ENCODE measurements around the gene LRRK1.

LRRK1 gene

GRCh38 chr15:101067660-101068522, 148.7 kb downstream of the LRRK1 start:
- H3K4me1 ChIP-seq (ENCODE audit: low read length): peaks cover 11% of the 10 kb centered on the region
- H4K20me1 ChIP-seq (ENCODE audit: insufficient read depth, low read length): 0 out of 2 replicates have a peak, but pooled peaks cover 7% of the 10 kb centered on the region
- no peak overlapping the region for H3K9ac ChIP-seq (ENCODE audit: low read length)
- H3K79me2 ChIP-seq (ENCODE audit: low read length): no peaks in the 10 kb centered on the region
- no peak overlapping the region for H3K4me2 ChIP-seq (ENCODE audit: low read length)
- H3K27ac ChIP-seq (ENCODE audit: low read length): no peak overlapping the region
- H3K27me3 ChIP-seq (ENCODE audit: low read depth, low read length): no peaks in the 10 kb centered on the region
- H3K4me3 ChIP-seq (ENCODE audit: low read length): no peak overlapping the region
- no peaks in the 10 kb centered on the region for H3K9me3 ChIP-seq (ENCODE audit: insufficient read depth, low read length)
- peaks cover 53% of the 10 kb centered on the region for H3K36me3 ChIP-seq (replicated peaks; ENCODE audit: low read depth, low read length)
- TF ChIP-seq CTCF (IDR thresholded peaks at IDR 0.05; ENCODE audit: low read depth, low read length) (no peak), EZH2phosphoT487 (IDR thresholded peaks at IDR 0.05; ENCODE audit: low read depth) (no peak)
- H2AFZ ChIP-seq (ENCODE audit: low read depth, low read length): no peak overlapping the region

- H3K4me2 ChIP-seq (ENCODE audit: low read length): no peak overlapping the region
- H3K27ac ChIP-seq (ENCODE audit: low read length): no peak overlapping the region
- H3K4me3 ChIP-seq (ENCODE audit: low read length): no peak overlapping the region
- H3K27me3 ChIP-seq (ENCODE audit: low read depth, low read length): no peaks in the 10 kb centered on the region
- TF ChIP-seq EZH2phosphoT487 (IDR thresholded peaks at IDR 0.05; ENCODE audit: low read depth): no peak
- no peak for TF ChIP-seq CTCF (IDR thresholded peaks at IDR 0.05; ENCODE audit: low read depth, low read length)
- no peaks in the 10 kb centered on the region for H3K79me2 ChIP-seq (ENCODE audit: low read length)
- no peaks in the 10 kb centered on the region for H3K9me3 ChIP-seq (ENCODE audit: insufficient read depth, low read length)
- H3K9ac ChIP-seq (ENCODE audit: low read length): no peak overlapping the region
- H3K4me1 ChIP-seq (ENCODE audit: low read length): peaks cover 5% of the 10 kb centered on the region; the same call in 1 of the 2 replicates
- H4K20me1 ChIP-seq (ENCODE audit: insufficient read depth, low read length): 0 out of 2 replicates have a peak, but pooled peaks cover under 1% of the 10 kb centered on the region
- no peak overlapping the region for H2AFZ ChIP-seq (ENCODE audit: low read depth, low read length)
- peaks cover 46% of the 10 kb centered on the region for H3K36me3 ChIP-seq (replicated peaks; ENCODE audit: low read depth, low read length)
Measured at GRCh38 chr15:101068523-101068960, 149.4 kb downstream of the LRRK1 start.

GRCh38 chr15:101068961-101069653, 149.9 kb downstream of the LRRK1 start:
- Histone ChIP-seq H3K4me3 (ENCODE audit: low read length) (no peak overlapping the region), H3K9ac (ENCODE audit: low read length) (no peak overlapping the region), H3K27me3 (ENCODE audit: low read depth, low read length) (no peaks in the 10 kb centered on the region), H3K9me3 (ENCODE audit: insufficient read depth, low read length) (no peaks in the 10 kb centered on the region), H4K20me1 (ENCODE audit: insufficient read depth, low read length) (no peaks in the 10 kb centered on the region), H3K36me3 (replicated peaks; ENCODE audit: low read depth, low read length) (peaks cover 40% of the 10 kb centered on the region), H3K4me2 (ENCODE audit: low read length) (no peak overlapping the region), H2AFZ (ENCODE audit: low read depth, low read length) (no peak overlapping the region), H3K27ac (ENCODE audit: low read length) (no peak overlapping the region), H3K4me1 (ENCODE audit: low read length) (peaks cover 5% of the 10 kb centered on the region; the same call in 1 of the 2 replicates), H3K79me2 (ENCODE audit: low read length) (no peaks in the 10 kb centered on the region)
- TF ChIP-seq CTCF (IDR thresholded peaks at IDR 0.05; ENCODE audit: low read depth, low read length) (no peak), EZH2phosphoT487 (IDR thresholded peaks at IDR 0.05; ENCODE audit: low read depth) (no peak)

- H3K9ac ChIP-seq (ENCODE audit: low read length): no peak overlapping the region
- H3K27ac ChIP-seq (ENCODE audit: low read length): no peak overlapping the region
- peaks cover 5% of the 10 kb centered on the region; the same call in 1 of the 2 replicates for H3K4me1 ChIP-seq (ENCODE audit: low read length)
Measured at GRCh38 chr15:101069654-101069973, 150.5 kb downstream of the LRRK1 start.

More at GRCh38 chr15:101069654-101069973, 150.5 kb downstream of the LRRK1 start:
- Histone ChIP-seq H3K36me3 (replicated peaks; ENCODE audit: low read depth, low read length) (peaks cover 38% of the 10 kb centered on the region), H3K4me3 (ENCODE audit: low read length) (no peak overlapping the region), H3K79me2 (ENCODE audit: low read length) (no peaks in the 10 kb centered on the region), H3K4me2 (ENCODE audit: low read length) (no peak overlapping the region), H3K27me3 (ENCODE audit: low read depth, low read length) (no peaks in the 10 kb centered on the region), H3K9me3 (ENCODE audit: insufficient read depth, low read length) (no peaks in the 10 kb centered on the region), H4K20me1 (ENCODE audit: insufficient read depth, low read length) (no peaks in the 10 kb centered on the region), H2AFZ (ENCODE audit: low read depth, low read length) (no peak overlapping the region)
- TF ChIP-seq EZH2phosphoT487 (IDR thresholded peaks at IDR 0.05; ENCODE audit: low read depth): no peak

All from OCI-LY3 (cell line).